Endothelial cell (in vitro differentiated cells): ENCODE measurements around the gene ZDHHC19. TPM values are rescaled to one million over a fixed set of nuclear protein-coding genes. Genes with fewer than 3 reads are reported as not detected.

Experiments used
- DNase-seq: peaks from one replicate; pipeline ENCODE4 v3.0.0; 2021; ENCODE audit warnings: low spot score
- H3K27ac Mint-ChIP-seq: one replicate; pipeline ENCODE4 v1.8.0; 2021; ENCODE audit warnings: mixed read lengths, inconsistent platforms; ENCODE audit not compliant: unreplicated experiment
- H3K27me3 Mint-ChIP-seq: one replicate; pipeline ENCODE4 v1.8.0; 2021; ENCODE audit warnings: mild to moderate bottlenecking, moderate library complexity, mixed read lengths, inconsistent platforms; ENCODE audit not compliant: unreplicated experiment
- H3K36me3 Mint-ChIP-seq: one replicate; pipeline ENCODE4 v1.8.0; 2021; ENCODE audit warnings: mild to moderate bottlenecking, low read depth, mixed read lengths, inconsistent platforms; ENCODE audit not compliant: unreplicated experiment
- H3K4me1 Mint-ChIP-seq: one replicate; pipeline ENCODE4 v1.8.0; 2021; ENCODE audit warnings: mild to moderate bottlenecking, mixed read lengths, inconsistent platforms; ENCODE audit not compliant: unreplicated experiment
- H3K4me3 Mint-ChIP-seq: one replicate; pipeline ENCODE4 v1.8.0; 2021; ENCODE audit warnings: mild to moderate bottlenecking, mixed read lengths, inconsistent platforms; ENCODE audit not compliant: unreplicated experiment
- H3K9me3 Mint-ChIP-seq: one replicate; pipeline ENCODE4 v1.8.0; 2021; ENCODE audit warnings: mixed read lengths, inconsistent platforms; ENCODE audit not compliant: unreplicated experiment
- long read RNA-seq: library from polyadenylated mRNA; unstranded; transcript quantifications from one replicate; pipeline ENCODE4 v2.0.0, GENCODE V29; 2020; ENCODE audit not compliant: unreplicated experiment
- total RNA-seq: library from RNA; stranded (reverse); fragmentation: NEBNext Ultra II Directional; extraction: Animal tissue kit (Norgen Biotek cat#: 25700); gene quantifications from one replicate; pipeline ENCODE4 v1.2.1, GENCODE V29; 2021; ENCODE audit not compliant: unreplicated experiment
- TF ChIP-seq, protein P1 (sequence below): fragments of 200-600 bp; sonication (generic); IDR thresholded peaks from one replicate; pipeline ENCODE4 v1.5.0; 2021; ENCODE audit warnings: antibody characterized with exemption; ENCODE audit not compliant: unreplicated experiment

The ZDHHC19 gene, protein sequence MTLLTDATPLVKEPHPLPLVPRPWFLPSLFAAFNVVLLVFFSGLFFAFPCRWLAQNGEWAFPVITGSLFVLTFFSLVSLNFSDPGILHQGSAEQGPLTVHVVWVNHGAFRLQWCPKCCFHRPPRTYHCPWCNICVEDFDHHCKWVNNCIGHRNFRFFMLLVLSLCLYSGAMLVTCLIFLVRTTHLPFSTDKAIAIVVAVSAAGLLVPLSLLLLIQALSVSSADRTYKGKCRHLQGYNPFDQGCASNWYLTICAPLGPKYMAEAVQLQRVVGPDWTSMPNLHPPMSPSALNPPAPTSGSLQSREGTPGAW
- 0.82 TPM for total RNA-seq
- long read RNA-seq, result 0 reads

DNA sequence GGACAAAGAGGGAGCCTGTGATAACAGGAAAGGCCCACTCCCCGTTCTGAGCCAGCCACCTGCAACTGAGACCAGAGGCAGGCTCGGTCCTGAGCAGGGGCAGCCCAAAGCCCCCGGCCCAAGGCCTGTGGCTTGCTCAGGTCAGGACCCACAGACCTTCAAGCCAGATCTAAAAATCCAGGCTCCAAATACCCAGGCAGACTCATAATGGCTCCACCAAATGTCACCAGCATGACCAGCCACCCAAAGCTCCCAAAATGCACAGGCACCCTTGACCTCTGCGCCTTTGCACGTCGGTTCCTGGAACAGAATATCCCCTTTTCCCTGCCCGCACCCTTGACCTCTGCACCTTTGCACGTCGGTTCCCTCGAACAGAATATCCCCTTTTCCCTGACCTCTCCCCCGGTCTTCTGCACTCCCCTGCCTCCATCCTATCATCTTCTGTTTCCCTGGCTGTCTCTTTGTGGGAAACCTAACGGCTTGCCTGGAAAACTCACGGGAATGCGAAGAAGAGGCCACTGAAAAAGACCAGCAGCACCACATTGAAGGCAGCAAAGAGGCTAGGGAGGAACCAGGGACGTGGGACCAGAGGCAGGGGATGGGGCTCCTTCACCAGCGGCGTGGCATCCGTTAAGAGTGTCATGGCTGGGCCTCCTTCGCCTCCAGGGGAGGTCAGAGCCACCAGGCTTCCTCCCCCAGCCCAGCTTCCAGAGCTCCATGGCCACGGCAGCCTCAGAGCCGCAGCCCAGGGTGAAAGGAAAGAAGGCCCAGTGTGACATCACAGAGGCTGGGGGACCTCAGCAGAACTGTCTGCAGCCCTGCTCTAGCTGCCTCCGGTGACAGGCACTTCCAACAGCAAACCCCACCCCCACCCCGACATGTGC, at the start of gene ZDHHC19:
ZDHHC19 (minus strand) TSS at position 728 of the 884 bp plus-strand sequence; CDS start at position 643, 85 bp downstream.
- H3K27ac Mint-ChIP-seq, result no peak within 1 kb of the TSS
- H3K4me3 Mint-ChIP-seq, result no peak within 1 kb of the TSS
- H3K4me1 Mint-ChIP-seq, result peaks cover 4% of the 10 kb centered on the region
- DNase-seq, result no peak
- peaks cover 3% of the 10 kb centered on the region for H3K36me3 Mint-ChIP-seq
- TF ChIP-seq, protein P1, sequence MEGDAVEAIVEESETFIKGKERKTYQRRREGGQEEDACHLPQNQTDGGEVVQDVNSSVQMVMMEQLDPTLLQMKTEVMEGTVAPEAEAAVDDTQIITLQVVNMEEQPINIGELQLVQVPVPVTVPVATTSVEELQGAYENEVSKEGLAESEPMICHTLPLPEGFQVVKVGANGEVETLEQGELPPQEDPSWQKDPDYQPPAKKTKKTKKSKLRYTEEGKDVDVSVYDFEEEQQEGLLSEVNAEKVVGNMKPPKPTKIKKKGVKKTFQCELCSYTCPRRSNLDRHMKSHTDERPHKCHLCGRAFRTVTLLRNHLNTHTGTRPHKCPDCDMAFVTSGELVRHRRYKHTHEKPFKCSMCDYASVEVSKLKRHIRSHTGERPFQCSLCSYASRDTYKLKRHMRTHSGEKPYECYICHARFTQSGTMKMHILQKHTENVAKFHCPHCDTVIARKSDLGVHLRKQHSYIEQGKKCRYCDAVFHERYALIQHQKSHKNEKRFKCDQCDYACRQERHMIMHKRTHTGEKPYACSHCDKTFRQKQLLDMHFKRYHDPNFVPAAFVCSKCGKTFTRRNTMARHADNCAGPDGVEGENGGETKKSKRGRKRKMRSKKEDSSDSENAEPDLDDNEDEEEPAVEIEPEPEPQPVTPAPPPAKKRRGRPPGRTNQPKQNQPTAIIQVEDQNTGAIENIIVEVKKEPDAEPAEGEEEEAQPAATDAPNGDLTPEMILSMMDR, result no peak
- peaks cover 20% of the 10 kb centered on the region for H3K27me3 Mint-ChIP-seq
- no peaks in the 10 kb centered on the region for H3K9me3 Mint-ChIP-seq

DNA sequence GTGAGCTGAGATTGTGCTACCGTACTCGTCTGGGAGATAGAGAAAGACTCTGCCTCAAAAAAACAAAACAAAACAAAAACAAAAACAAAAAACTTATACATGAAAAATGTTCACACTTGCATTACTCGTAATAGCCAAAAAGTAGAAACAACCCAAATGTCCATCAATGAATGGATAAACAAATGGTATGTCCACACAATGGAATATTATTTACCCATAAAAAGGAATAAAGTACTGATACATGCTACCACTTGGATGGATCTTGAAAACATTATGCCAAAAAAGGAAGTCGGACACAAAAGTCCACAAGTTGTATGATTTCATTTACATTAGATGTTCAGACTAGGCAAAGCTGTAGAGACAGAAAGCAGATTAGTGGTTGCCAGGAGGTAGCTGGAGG, 49.6 kb upstream of the ZDHHC19 start:
- no peak overlapping the region for H3K27ac Mint-ChIP-seq
- DNase-seq, result no peak
- TF ChIP-seq, protein P1, result no peak
- H3K9me3 Mint-ChIP-seq, result no peaks in the 10 kb centered on the region
- H3K36me3 Mint-ChIP-seq, result peaks cover 17% of the 10 kb centered on the region
- no peaks in the 10 kb centered on the region for H3K4me1 Mint-ChIP-seq
- no peak overlapping the region for H3K4me3 Mint-ChIP-seq
- H3K27me3 Mint-ChIP-seq, result no peaks in the 10 kb centered on the region

DNA sequence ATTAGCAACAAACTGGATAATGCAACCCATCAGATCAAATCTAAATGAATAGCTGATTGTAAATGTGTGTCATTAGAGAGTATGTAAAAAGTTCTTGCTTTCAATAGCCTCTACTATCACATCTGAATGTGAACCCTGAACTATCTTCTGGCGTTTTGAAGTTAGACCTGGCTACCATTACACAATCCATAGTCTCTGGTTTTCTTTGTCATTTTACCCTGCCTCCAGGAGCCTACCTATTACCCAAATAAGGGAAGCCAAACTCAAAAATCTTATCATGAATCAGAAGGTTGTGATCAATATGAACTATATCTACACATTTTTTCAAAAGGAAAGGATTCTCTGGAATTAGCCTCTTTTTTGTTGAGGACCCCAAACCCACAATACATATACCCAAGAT, 44.6 kb upstream of the ZDHHC19 start:
- no peak overlapping the region for H3K4me3 Mint-ChIP-seq
- TF ChIP-seq, protein P1, result no peak
- peaks cover 10% of the 10 kb centered on the region for H3K36me3 Mint-ChIP-seq
- no peaks in the 10 kb centered on the region for H3K9me3 Mint-ChIP-seq
- no peaks in the 10 kb centered on the region for H3K4me1 Mint-ChIP-seq
- DNase-seq, result no peak
- H3K27me3 Mint-ChIP-seq, result no peaks in the 10 kb centered on the region
- H3K27ac Mint-ChIP-seq, result no peak overlapping the region

DNA sequence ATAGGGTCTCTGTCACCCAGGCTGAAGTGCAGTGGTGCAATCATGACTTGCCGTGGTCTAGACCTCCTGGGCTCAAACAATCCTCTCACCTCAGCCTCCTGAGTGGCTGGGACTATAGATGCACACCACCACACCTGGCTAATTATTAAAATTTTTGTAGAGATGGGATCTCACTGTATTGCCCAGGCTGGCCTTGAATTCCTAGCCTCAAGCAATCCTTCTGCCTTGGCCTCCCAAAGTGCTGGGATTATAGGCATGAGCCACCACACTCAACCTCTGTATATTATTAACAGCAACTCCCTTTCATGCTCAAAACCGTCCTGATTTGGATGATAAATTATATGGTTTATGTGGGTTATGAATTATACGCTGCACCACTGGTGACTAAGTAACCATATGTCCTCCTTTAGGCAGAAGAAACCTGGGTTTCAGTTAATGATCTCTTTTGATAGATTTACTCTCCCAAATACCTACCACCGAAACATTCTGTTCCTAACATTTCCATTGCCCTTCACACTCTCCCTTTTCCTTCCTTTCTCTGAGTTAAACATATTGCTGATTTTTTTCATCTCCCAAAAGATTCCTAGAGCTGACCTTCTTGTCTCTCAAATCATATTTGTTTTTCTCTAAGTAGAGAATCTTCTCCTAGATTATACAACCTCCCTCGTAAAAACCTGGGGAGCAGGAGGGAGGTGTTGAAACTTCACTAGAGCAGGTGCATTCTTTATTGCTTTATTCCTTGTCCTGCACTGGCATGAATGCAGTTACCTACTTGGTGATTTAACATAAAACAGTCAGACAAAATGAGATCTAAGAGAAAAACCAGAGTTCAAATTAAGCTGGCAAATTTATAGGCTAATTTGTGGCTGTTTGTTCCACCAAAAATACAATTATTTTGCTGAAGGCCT, 43.4 kb upstream of the ZDHHC19 start:
- H3K27ac Mint-ChIP-seq, result no peak overlapping the region
- no peaks in the 10 kb centered on the region for H3K27me3 Mint-ChIP-seq
- H3K4me3 Mint-ChIP-seq, result no peak overlapping the region
- no peaks in the 10 kb centered on the region for H3K9me3 Mint-ChIP-seq
- H3K4me1 Mint-ChIP-seq, result no peaks in the 10 kb centered on the region
- no peak for DNase-seq
- TF ChIP-seq, protein P1, result no peak
- peaks cover 13% of the 10 kb centered on the region for H3K36me3 Mint-ChIP-seq
